Peyer's patch (tissue), 4 donors: ENCODE measurements around the gene MICALL1.

Experiments used
- CTCF ChIP-seq, 6 experiments: fragments of 450-650 bp in 4 of 6; fragments of 200-600 bp in 2 of 6; sonication (generic) in 1 of 6; IDR thresholded peaks; one replicate each; pipeline ENCODE4 v1.5.1; 2017 to 2019; ENCODE audit warnings: antibody characterized with exemption in 6 of 6, mild to moderate bottlenecking in 3 of 6, moderate library complexity in 1 of 6
- POLR2A ChIP-seq, 2 donors: fragments of 450-650 bp; IDR thresholded peaks; one replicate each; pipeline ENCODE4 v1.5.1; 2017; ENCODE audit warnings: antibody characterized with exemption in 2 of 2, mild to moderate bottlenecking in 2 of 2, moderate library complexity in 2 of 2

GRCh38 chr22:37930952-37931440 lies 24.9 kb downstream of the MICALL1 start:
- no peak for TF ChIP-seq CTCF (IDR thresholded peaks at IDR 0.05)
- TF ChIP-seq POLR2A (IDR thresholded peaks at IDR 0.05), result no peak
